ENCODE results near the gene NEK10. TPM values are rescaled to one million over a fixed set of nuclear protein-coding genes. Genes with fewer than 3 reads are reported as not detected.

NEK10 gene
- total RNA-seq, 1 donor from 2014 or later = not detected

GRCh38 chr3:27185231-27185989 lies 183.8 kb downstream of the NEK10 start:
- no peaks in the 10 kb centered on the region for H3K9me3 ChIP-seq
- intact Hi-C loops (cut with DNase I) = no loop called here
- no peak for TF ChIP-seq POLR2AphosphoS5 (IDR thresholded peaks at IDR 0.05; ENCODE audit: insufficient read depth in 1 of 2, low read depth in 1 of 2)
- H3K27me3 ChIP-seq = no peaks in the 10 kb centered on the region
- DNase-seq (ENCODE audit: extremely low spot score in 2 of 2) = no peak
- no peak overlapping the region for H3K4me3 ChIP-seq
- H3K27ac ChIP-seq = no peak overlapping the region
- H3K36me3 ChIP-seq = no peaks in the 10 kb centered on the region
- no peaks in the 10 kb centered on the region for H3K4me1 ChIP-seq

- intact Hi-C loops (cut with DNase I) = no loop called here
- TF ChIP-seq POLR2A (IDR thresholded peaks at IDR 0.05) (no peak), CTCF (IDR thresholded peaks at IDR 0.05) (no peak), POLR2AphosphoS5 (IDR thresholded peaks at IDR 0.05; ENCODE audit: insufficient read depth in 1 of 2, low read depth in 1 of 2) (no peak)
Measured at GRCh38 chr3:27184261-27184660, 184.9 kb downstream of the NEK10 start.

GRCh38 chr3:27176256-27176655 lies 192.9 kb downstream of the NEK10 start:
- intact Hi-C loops (cut with DNase I) = no loop called here

More at GRCh38 chr3:27184261-27184660, 184.9 kb downstream of the NEK10 start:
- Histone ChIP-seq H3K4me3 (no peak overlapping the region), H3K27ac (no peak overlapping the region), H3K27me3 (no peaks in the 10 kb centered on the region), H3K36me3 (no peaks in the 10 kb centered on the region), H3K4me1 (no peaks in the 10 kb centered on the region), H3K9me3 (no peaks in the 10 kb centered on the region)
- no peak for DNase-seq (ENCODE audit: extremely low spot score in 2 of 2)

GRCh38 chr3:27174530-27174929 lies 194.7 kb downstream of the NEK10 start:
- no peaks in the 10 kb centered on the region for H3K4me1 ChIP-seq
- intact Hi-C loops (cut with DNase I) = no loop called here
- H3K36me3 ChIP-seq = no peaks in the 10 kb centered on the region
- H3K9me3 ChIP-seq = no peaks in the 10 kb centered on the region
- TF ChIP-seq POLR2A (IDR thresholded peaks at IDR 0.05) (no peak), POLR2AphosphoS5 (IDR thresholded peaks at IDR 0.05; ENCODE audit: insufficient read depth in 1 of 2, low read depth in 1 of 2) (no peak), CTCF (IDR thresholded peaks at IDR 0.05) (no peak)
- no peak overlapping the region for H3K4me3 ChIP-seq
- no peaks in the 10 kb centered on the region for H3K27me3 ChIP-seq
- no peak overlapping the region for H3K27ac ChIP-seq
- DNase-seq (ENCODE audit: extremely low spot score in 2 of 2) = no peak

More at GRCh38 chr3:27176256-27176655, 192.9 kb downstream of the NEK10 start:
- H3K4me3 ChIP-seq = no peak overlapping the region
- DNase-seq (ENCODE audit: extremely low spot score in 2 of 2) = no peak
- TF ChIP-seq CTCF (IDR thresholded peaks at IDR 0.05) (no peak), POLR2A (IDR thresholded peaks at IDR 0.05) (no peak), POLR2AphosphoS5 (IDR thresholded peaks at IDR 0.05; ENCODE audit: insufficient read depth in 1 of 2, low read depth in 1 of 2) (no peak)
- H3K27ac ChIP-seq = no peak overlapping the region
- no peaks in the 10 kb centered on the region for H3K4me1 ChIP-seq
- no peaks in the 10 kb centered on the region for H3K9me3 ChIP-seq
- H3K27me3 ChIP-seq = no peaks in the 10 kb centered on the region
- no peaks in the 10 kb centered on the region for H3K36me3 ChIP-seq

GRCh38 chr3:27171113-27171512 lies 198.1 kb downstream of the NEK10 start:
- Histone ChIP-seq H3K36me3 (no peaks in the 10 kb centered on the region), H3K4me1 (no peaks in the 10 kb centered on the region), H3K4me3 (no peak overlapping the region), H3K9me3 (no peaks in the 10 kb centered on the region), H3K27me3 (no peaks in the 10 kb centered on the region), H3K27ac (no peak overlapping the region)
- intact Hi-C loops (cut with DNase I) = no loop called here
- TF ChIP-seq POLR2AphosphoS5 (IDR thresholded peaks at IDR 0.05; ENCODE audit: insufficient read depth in 1 of 2, low read depth in 1 of 2) (no peak), POLR2A (IDR thresholded peaks at IDR 0.05) (no peak), CTCF (IDR thresholded peaks at IDR 0.05) (no peak)
- DNase-seq (ENCODE audit: extremely low spot score in 2 of 2) = no peak
